Uterus (tissue), 2 donors: ENCODE data around the gene DOP1B.

Experiments
- CTCF ChIP-seq, 4 experiments: fragments of 200-600 bp in 2 of 4; fragments of 450-650 bp in 2 of 4; sonication (generic) in 2 of 4; IDR thresholded peaks; one replicate each; pipeline ENCODE4 v1.5.1; 2016 to 2019; ENCODE audit warnings: antibody characterized with exemption in 4 of 4, mild to moderate bottlenecking in 2 of 4, moderate library complexity in 1 of 4
- POLR2A ChIP-seq, 2 donors: fragments of 450-650 bp; IDR thresholded peaks; one replicate each; pipeline ENCODE4 v1.6.1; 2016; ENCODE audit warnings: antibody characterized with exemption in 2 of 2, mild to moderate bottlenecking in 1 of 2, moderate library complexity in 1 of 2

- TF ChIP-seq CTCF (IDR thresholded peaks at IDR 0.05) (no peak), POLR2A (IDR thresholded peaks at IDR 0.05) (no peak)
Observed at GRCh38 chr21:36160850-36161178, 4.2 kb downstream of the DOP1B start.
